ENCODE data around the gene LACRT. TPM values are rescaled to one million over a fixed set of nuclear protein-coding genes. Genes with fewer than 3 reads are reported as not detected.

Gene LACRT
- total and polyA plus RNA-seq, 2 of the 13 experiments (the other 11 are each of a cell fraction or from before 2014, with no cell fraction given) = not detected

DNA sequence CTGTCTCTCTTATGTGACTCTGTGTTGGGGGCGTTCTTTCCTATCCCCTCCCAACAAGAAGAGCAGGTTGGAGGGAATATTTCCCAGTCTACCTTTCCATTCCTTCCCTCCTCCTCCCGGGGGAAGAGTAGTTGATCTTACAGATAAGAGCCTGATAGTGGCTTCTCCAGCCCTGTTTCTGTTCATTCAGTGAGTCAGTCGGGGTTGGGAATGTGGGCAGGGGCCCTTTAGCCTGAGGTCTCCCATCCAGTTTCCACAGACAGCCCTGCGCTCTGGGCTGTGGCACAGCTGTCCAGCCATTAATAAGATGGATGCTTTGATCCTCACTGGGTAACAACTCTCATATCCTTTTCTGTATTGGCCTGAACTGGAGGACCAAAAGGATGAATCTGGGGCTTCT is 28.1 kb downstream of the LACRT start:
- intact Hi-C loops (cut with micrococcal nuclease; ENCODE audit: unreplicated experiment) (no loop called here), in situ Hi-C loops (cut with HindIII; ENCODE audit: extremely low pct_ligation_motif_present, low pct_unique_long_range_greater_than_20kb) (no loop called here)
- CTCF ChIA-PET (ENCODE audit: low intra/inter-chr PET ratio, low total read pairs) = no interaction called here
- WGBS (ENCODE audit: low lambda C conversion rate) = 0% methylated on average over 1 of the region's 4 CpGs
- H3K9me3 ChIP-seq (ENCODE audit: low read length) = no peaks in the 10 kb centered on the region
- H3K27ac ChIP-seq (ENCODE audit: extremely low read length, insufficient read depth, low read length) = no peak overlapping the region
- TF ChIP-seq EP300 (IDR thresholded peaks at IDR 0.05; ENCODE audit: low read depth in 2 of 2, low read length in 2 of 2) (no peak), EP300 (CRISPR knock-in tag; IDR thresholded peaks at IDR 0.05; ENCODE audit: borderline replicate concordance) (no peak), CBX2 (IDR thresholded peaks at IDR 0.05; ENCODE audit: low read depth, low read length) (no peak), CBX2 (CRISPR knock-in tag; IDR thresholded peaks at IDR 0.05; ENCODE audit: low read depth) (no peak), REXO4 (CRISPR knock-in tag; IDR thresholded peaks at IDR 0.05; ENCODE audit: borderline replicate concordance) (no peak), HNRNPH1 (optimal IDR thresholded peaks at IDR 0.05; ENCODE audit: low read depth, low read length) (no peak), RXRB (CRISPR knock-in tag; IDR thresholded peaks at IDR 0.05; ENCODE audit: borderline replicate concordance) (no peak), ZC3H13 (CRISPR knock-in tag; IDR thresholded peaks at IDR 0.05) (no peak), TOE1 (CRISPR knock-in tag; IDR thresholded peaks at IDR 0.05) (no peak), ZNF337 (CRISPR knock-in tag; IDR thresholded peaks at IDR 0.05; ENCODE audit: borderline replicate concordance, low read depth) (no peak), ERF (CRISPR knock-in tag; IDR thresholded peaks at IDR 0.05) (no peak), ATF1 (CRISPR knock-in tag; IDR thresholded peaks at IDR 0.05) (no peak), ARID2 (CRISPR knock-in tag; IDR thresholded peaks at IDR 0.05; ENCODE audit: borderline replicate concordance) (no peak), NKX3-1 (CRISPR knock-in tag; IDR thresholded peaks at IDR 0.05) (no peak), SCMH1 (CRISPR knock-in tag; IDR thresholded peaks at IDR 0.05; ENCODE audit: borderline replicate concordance) (no peak), JUNB (CRISPR knock-in tag; IDR thresholded peaks at IDR 0.05; ENCODE audit: borderline replicate concordance) (no peak)
- TF ChIP-seq, protein P1, sequence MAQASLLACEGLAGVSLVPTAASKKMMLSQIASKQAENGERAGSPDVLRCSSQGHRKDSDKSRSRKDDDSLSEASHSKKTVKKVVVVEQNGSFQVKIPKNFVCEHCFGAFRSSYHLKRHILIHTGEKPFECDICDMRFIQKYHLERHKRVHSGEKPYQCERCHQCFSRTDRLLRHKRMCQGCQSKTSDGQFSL (CRISPR knock-in tag; IDR thresholded peaks at IDR 0.05) = no peak
- TF ChIP-seq, protein P2, sequence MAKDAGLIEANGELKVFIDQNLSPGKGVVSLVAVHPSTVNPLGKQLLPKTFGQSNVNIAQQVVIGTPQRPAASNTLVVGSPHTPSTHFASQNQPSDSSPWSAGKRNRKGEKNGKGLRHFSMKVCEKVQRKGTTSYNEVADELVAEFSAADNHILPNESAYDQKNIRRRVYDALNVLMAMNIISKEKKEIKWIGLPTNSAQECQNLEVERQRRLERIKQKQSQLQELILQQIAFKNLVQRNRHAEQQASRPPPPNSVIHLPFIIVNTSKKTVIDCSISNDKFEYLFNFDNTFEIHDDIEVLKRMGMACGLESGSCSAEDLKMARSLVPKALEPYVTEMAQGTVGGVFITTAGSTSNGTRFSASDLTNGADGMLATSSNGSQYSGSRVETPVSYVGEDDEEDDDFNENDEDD (CRISPR knock-in tag; IDR thresholded peaks at IDR 0.05; ENCODE audit: borderline replicate concordance) = no peak
- DNase-seq (ENCODE audit: low spot score) = no peak
- no peak overlapping the region for H3K4me3 ChIP-seq (replicated peaks in 1 of 3; ENCODE audit: insufficient read depth in 1 of 3, low read depth in 2 of 3, low read length in 3 of 3)
- no peaks in the 10 kb centered on the region for H3K36me3 ChIP-seq (replicated peaks in 1 of 2; ENCODE audit: control insufficient read depth in 1 of 2, insufficient read depth in 2 of 2, low read length in 2 of 2)
- H2AFZ ChIP-seq (ENCODE audit: low read length) = no peak overlapping the region
- no peaks in the 10 kb centered on the region for H3K4me1 ChIP-seq (ENCODE audit: insufficient read depth, low read length)
- FAIRE-seq = no peak
- H3K27me3 ChIP-seq (ENCODE audit: control insufficient read depth in 1 of 2, insufficient read depth in 2 of 2, low read length in 2 of 2) = 0 out of 5 replicates have a peak, but pooled peaks cover 0 to 7% of the 10 kb centered on the region in 2 experiments
- H3K4me2 ChIP-seq (ENCODE audit: low read depth, low read length) = no peak overlapping the region
- ATAC-seq = no peak
- no TSS peak for BruUV-seq (replicated peaks)
- H4K20me1 ChIP-seq (ENCODE audit: insufficient read depth, low read length) = no peaks in the 10 kb centered on the region
- H3K79me2 ChIP-seq (ENCODE audit: insufficient read depth, low read length) = no peaks in the 10 kb centered on the region
- H3K9ac ChIP-seq (ENCODE audit: insufficient read depth, low read depth, low read length) = no peak overlapping the region
- POLR2A ChIA-PET = no interaction called here
